SJCRH30 (cell line): ENCODE results near the gene CPT1A. TPM values are rescaled to one million over a fixed set of nuclear protein-coding genes. Genes with fewer than 3 reads are reported as not detected.

Experiments
- DNase-seq, 2 experiments: peaks; one replicate each; pipeline ENCODE4 v3.0.0-alpha.2; 2015 to 2020
- H3K27ac ChIP-seq: fragments of 250-450 bp; sonication (Bioruptor Pico); 2 replicates; pipeline ENCODE4 v1.5.1; 2020; ENCODE audit warnings: mild to moderate bottlenecking, moderate library complexity
- H3K27me3 ChIP-seq: fragments of 250-450 bp; sonication (Bioruptor Pico); 2 replicates; pipeline ENCODE4 v1.5.1; 2020; ENCODE audit warnings: mild to moderate bottlenecking, moderate library complexity
- H3K36me3 ChIP-seq: fragments of 250-450 bp; sonication (Bioruptor Pico); 2 replicates; pipeline ENCODE4 v1.5.1; 2020; ENCODE audit warnings: mild to moderate bottlenecking, moderate library complexity
- H3K4me1 ChIP-seq: fragments of 250-450 bp; sonication (Bioruptor Pico); 2 replicates; pipeline ENCODE4 v1.5.1; 2020; ENCODE audit warnings: mild to moderate bottlenecking, moderate library complexity
- H3K4me3 ChIP-seq: fragments of 250-450 bp; sonication (Bioruptor Pico); 2 replicates; pipeline ENCODE4 v1.5.1; 2020; ENCODE audit warnings: mild to moderate bottlenecking, moderate library complexity
- H3K9me3 ChIP-seq: fragments of 250-450 bp; sonication (Bioruptor Pico); replicated peaks from 2 replicates; pipeline ENCODE4 v1.5.1; 2020; ENCODE audit warnings: mild to moderate bottlenecking, moderate library complexity
- total RNA-seq: library from RNA; depleted of rRNA; stranded (reverse); fragments of >200 nt; shearing (Covaris generic); gene quantifications from 2 replicates; pipeline ENCODE4 v1.2.3, GENCODE V29; 2014; rRNA removed

Gene CPT1A
- total RNA-seq, 1 experiment from 2014 or later: 0.02 TPM

DNA sequence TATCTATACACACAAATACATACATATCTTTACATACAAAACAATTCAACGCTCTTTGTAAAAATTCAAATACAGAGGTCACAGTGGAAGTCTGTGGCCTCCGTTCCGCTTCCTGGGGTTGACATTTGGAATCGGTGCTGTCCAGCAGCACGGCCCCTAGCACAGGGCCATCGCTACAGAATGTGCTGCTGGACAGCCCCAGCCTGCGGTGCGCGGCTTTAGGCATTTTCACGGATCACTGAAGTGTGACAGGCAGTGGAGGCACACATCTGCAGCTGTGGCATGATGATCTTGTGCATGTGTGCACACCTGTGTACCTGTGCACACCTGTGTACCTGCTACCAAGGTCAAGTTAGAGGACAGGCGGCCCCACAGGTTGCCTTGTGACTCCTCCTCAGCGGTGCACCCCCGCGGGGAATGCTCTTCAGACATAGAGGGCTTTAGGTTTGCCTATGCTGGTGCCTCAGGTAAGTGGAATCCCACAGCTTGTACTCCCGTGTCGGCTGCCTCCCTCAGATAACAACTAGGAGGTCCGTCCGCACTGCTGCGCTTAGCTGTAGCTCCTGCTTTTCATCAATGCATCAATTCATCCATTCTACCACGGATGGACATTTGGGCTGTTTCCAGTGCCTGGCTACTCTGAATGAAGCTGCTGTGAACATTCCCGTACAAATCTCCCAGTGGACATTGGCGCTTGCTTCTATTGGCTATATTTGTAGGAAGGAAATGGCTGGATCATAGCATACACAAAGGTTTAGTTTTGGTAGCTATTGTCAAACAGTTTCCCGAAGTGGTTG lies 127.5 kb downstream of the CPT1A start:
- no peaks in the 10 kb centered on the region for H3K4me1 ChIP-seq
- H3K9me3 ChIP-seq: no peaks in the 10 kb centered on the region
- no peak overlapping the region for H3K4me3 ChIP-seq
- no peaks in the 10 kb centered on the region for H3K36me3 ChIP-seq
- H3K27me3 ChIP-seq: no peaks in the 10 kb centered on the region
- DNase-seq: no peak
- H3K27ac ChIP-seq: no peak overlapping the region

DNA sequence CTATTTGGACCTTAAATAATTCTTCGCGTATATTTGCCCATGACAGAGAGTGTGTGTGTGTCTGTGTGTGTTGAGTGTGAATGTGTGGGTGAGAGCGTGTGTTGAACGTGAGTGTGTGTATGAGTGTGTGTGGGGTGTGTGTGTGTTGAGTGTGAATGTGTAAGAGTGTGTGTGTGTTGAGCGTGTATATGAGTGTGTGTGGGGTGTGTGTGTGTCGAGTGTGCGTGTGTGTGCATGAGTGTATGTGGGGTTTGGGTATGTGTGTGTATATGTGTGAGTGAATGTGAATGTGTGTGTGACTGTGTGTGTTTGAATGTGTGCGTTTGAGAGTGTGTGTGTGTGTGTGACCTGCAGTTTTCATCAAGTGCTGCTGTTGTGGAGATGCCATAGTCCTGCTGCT lies 130.6 kb downstream of the CPT1A start:
- Histone ChIP-seq H3K4me1 (no peaks in the 10 kb centered on the region), H3K9me3 (no peaks in the 10 kb centered on the region), H3K27ac (no peak overlapping the region), H3K27me3 (no peaks in the 10 kb centered on the region), H3K4me3 (no peak overlapping the region), H3K36me3 (no peaks in the 10 kb centered on the region)
- no peak for DNase-seq

DNA sequence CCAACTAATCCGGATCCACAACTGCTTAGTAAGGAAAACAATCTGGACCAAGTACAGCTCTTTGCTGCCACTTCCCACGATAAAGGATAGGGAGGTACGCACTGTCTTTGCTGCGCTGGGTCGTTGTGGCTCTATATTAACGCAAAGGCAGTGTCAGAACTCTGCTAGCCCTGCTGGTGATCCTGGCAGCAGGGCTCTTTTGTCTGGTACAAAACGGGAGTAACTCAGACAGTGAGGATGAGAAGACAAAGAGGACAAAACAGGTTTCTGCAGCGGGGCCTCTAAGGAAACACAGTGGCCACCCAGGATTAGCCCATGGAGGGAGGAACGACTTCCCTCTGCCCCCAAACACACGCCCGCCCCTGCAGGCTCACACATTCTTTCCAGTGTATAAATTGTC lies 131.3 kb downstream of the CPT1A start:
- Histone ChIP-seq H3K27me3 (no peaks in the 10 kb centered on the region), H3K4me3 (no peak overlapping the region), H3K9me3 (no peaks in the 10 kb centered on the region), H3K4me1 (no peaks in the 10 kb centered on the region), H3K27ac (no peak overlapping the region), H3K36me3 (no peaks in the 10 kb centered on the region)
- no peak for DNase-seq

DNA sequence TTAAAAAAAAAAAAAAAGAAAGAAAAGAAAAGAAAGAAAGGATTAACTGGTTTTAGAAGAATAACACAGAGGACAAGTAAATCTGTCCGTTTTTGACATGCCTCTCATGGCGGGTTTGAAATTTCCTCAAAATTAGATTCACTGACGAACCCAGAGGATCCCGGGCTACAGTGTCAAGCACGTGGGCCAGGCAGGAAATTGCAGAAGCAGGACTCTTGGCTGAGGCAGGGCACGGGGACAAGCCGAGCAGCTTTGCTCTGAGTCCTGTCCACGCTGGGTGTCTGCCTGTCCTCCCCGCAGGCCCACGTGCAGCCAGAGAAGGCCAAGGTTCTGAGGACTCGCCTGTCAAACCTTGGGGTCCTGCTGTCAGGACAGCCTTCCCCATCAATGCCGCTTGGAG lies 132.7 kb downstream of the CPT1A start:
- H3K27me3 ChIP-seq: no peaks in the 10 kb centered on the region
- no peaks in the 10 kb centered on the region for H3K36me3 ChIP-seq
- no peak overlapping the region for H3K27ac ChIP-seq
- no peaks in the 10 kb centered on the region for H3K4me1 ChIP-seq
- H3K9me3 ChIP-seq: no peaks in the 10 kb centered on the region
- DNase-seq: no peak
- no peak overlapping the region for H3K4me3 ChIP-seq

DNA sequence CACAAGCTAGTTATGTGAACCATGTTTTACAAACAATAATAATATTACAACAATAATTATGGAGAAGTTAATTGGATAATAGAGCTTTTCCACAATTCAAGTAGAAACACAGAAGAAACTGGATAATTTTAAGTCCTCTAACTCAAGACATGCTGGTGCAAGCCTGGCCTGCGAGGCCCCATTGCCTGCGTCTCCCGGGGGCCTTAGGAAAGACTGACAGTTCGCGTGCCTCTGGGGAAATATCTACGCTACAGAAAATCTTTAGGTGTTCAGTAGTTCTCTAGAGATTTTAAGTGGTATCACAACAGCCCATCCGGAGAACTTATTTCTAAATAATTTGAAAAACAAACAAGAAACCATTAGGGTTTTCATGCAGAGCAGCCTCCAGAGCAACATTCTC lies 134.2 kb downstream of the CPT1A start:
- no peaks in the 10 kb centered on the region for H3K27me3 ChIP-seq
- no peak for DNase-seq
- no peaks in the 10 kb centered on the region for H3K9me3 ChIP-seq
- no peak overlapping the region for H3K4me3 ChIP-seq
- H3K27ac ChIP-seq: no peak overlapping the region
- H3K36me3 ChIP-seq: no peaks in the 10 kb centered on the region
- H3K4me1 ChIP-seq: no peaks in the 10 kb centered on the region

- H3K4me3 ChIP-seq: no peak overlapping the region
- H3K27ac ChIP-seq: no peak overlapping the region
- DNase-seq: no peak
- no peaks in the 10 kb centered on the region for H3K36me3 ChIP-seq
- no peaks in the 10 kb centered on the region; the same call in 1 of the 2 replicates for H3K9me3 ChIP-seq
- H3K27me3 ChIP-seq: no peaks in the 10 kb centered on the region; the same call in 1 of the 2 replicates
- no peaks in the 10 kb centered on the region for H3K4me1 ChIP-seq
Observed at GRCh38 chr11:68704887-68705286, 136.8 kb downstream of the CPT1A start.

Other genes starting within 250 kb of the CPT1A start
- not detected in 2 replicates for gene GAL, start 157.4 kb downstream of the CPT1A start, total RNA-seq
- gene TESMIN, start 90.4 kb downstream of the CPT1A start, total RNA-seq: not detected in 2 replicates
- 37.6 and 39.0 TPM in 2 replicates for gene MRPL21, start 61.9 kb upstream of the CPT1A start, total RNA-seq
- gene IGHMBP2, start 62.0 kb upstream of the CPT1A start, total RNA-seq: 8.7 and 11.1 TPM in 2 replicates
- gene MRGPRD, start 139.1 kb upstream of the CPT1A start, total RNA-seq: not detected in 2 replicates
- 0.35 and 0.51 TPM in 2 replicates for gene MRGPRF, start 171.3 kb upstream of the CPT1A start, total RNA-seq
- 3.9 and 5.5 TPM in 2 replicates for gene TPCN2, start 207.0 kb upstream of the CPT1A start, total RNA-seq